GM12872 (cell line): Measurements from ENCODE around the gene PLEKHS1.

ENCODE experiments used
- CTCF ChIP-seq: IDR thresholded peaks from 3 replicates; pipeline ENCODE4 v1.5.1; 2011; ENCODE audit warnings: low read depth, mild to moderate bottlenecking, low read length, moderate library complexity; ENCODE audit not compliant: insufficient read depth

Gene PLEKHS1

DNA sequence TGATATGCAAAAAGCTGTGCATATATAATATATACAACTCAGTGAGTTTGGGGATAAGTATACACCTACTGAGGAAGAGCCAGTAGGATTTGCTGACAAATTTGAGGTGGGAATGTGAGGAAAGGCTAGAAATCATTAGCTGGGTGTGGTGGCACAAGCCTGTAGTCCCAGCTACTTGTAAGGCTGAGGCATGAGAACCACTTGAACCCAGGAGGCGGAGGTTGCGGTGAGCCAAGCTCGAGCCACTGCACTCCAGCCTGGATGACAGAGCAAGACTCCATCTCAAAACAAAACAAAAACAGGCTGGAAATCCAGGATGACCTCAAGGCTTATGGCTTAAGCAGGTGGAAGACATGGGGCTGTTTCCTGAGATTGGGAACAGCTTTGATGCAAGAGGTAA, 10.6 kb upstream of the PLEKHS1 start:
- TF ChIP-seq CTCF = no peak

DNA sequence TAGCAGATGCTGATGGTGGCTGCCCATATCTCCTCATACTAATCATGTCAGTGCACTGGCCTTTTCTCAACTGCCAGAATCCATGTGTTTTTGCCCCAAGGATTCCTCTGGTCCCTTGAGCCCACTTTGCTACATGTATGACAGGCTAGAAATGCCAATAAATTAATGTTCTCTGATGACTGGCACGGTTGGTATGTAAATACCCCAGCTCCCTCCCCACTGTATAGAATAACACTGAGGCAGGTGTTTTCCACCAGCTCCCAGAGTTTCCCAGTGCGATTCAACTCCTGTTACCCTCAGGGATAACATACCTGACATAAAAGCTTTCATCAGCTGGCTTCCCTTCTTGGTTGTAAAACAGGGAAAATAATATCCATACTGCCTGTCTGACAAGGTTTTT, 9.0 kb upstream of the PLEKHS1 start:
- no peak for TF ChIP-seq CTCF

- no peak for TF ChIP-seq CTCF
These were observed 7.9 kb upstream of the PLEKHS1 start for GRCh38 chr10:113743594-113743993.

- TF ChIP-seq CTCF = no peak
These were observed 6.1 kb upstream of the PLEKHS1 start for GRCh38 chr10:113745374-113745773.

DNA sequence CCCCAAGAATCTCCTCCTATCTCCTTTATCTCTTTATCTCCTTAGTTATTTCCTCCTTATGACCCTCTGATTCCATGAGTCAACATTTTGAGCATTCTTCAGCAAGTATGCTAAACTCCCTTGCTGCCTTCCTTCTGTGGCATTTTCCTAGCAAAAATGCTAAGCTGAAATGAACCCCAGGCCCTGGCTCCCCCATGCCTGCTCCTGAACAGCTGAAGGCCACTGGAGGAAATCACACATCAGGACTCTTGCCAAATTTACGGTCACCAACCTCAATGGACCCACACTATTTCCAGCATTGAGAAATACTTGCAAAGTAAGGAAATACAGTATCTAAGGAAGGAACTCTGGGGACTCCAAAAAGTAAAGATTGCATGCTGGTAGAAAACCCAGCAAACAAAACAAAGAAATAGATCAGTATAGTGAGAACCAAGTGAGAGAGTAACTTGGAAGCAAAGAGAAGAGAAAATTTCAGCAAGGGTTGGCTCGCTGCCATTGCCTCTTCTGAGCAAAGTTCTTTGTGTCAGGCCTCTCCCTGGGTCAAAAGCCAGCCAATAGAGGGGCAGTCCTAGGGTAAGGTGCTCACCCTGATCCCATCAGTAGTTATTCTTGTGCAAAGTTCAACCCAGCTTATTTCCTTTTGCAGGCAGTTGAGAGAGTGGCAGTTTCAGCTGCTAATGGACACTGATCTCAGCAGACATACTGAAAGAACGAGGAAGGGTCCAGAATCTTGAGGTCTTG, 5.1 kb upstream of the PLEKHS1 start:
- no peak for TF ChIP-seq CTCF

- TF ChIP-seq CTCF = no peak
These were observed 1.1 kb downstream of the PLEKHS1 start for GRCh38 chr10:113752553-113752952.

GRCh38 chr10:113753020-113753692, 1.7 kb downstream of the PLEKHS1 start:
- TF ChIP-seq CTCF = no peak
